GM06990 (cell line): ENCODE measurements around the gene NABP1.

Source experiments
- DNase-seq: peaks from one replicate; pipeline ENCODE4 v3.0.0-alpha.2; 2011; ENCODE audit not compliant: insufficient read length; ENCODE audit errors: extremely low read depth
- H3K27me3 ChIP-seq: replicated peaks from 2 replicates; pipeline ENCODE4 v1.6.0; 2011; ENCODE audit warnings: low read length; ENCODE audit not compliant: control insufficient read depth, insufficient read depth
- H3K36me3 ChIP-seq: 2 replicates; pipeline ENCODE4 v1.5.1; 2011; ENCODE audit warnings: low read length; ENCODE audit not compliant: control insufficient read depth, insufficient read depth
- H3K4me3 ChIP-seq: replicated peaks from 2 replicates; pipeline ENCODE4 v1.5.1; 2011; ENCODE audit warnings: low read depth, mild to moderate bottlenecking, control low read depth, low read length
- CTCF ChIP-seq: IDR thresholded peaks from 2 replicates; pipeline ENCODE4 v1.5.1; 2011; ENCODE audit warnings: low read length, control low read depth, mild to moderate bottlenecking, inconsistent platforms; ENCODE audit not compliant: insufficient read depth, poor library complexity, severe bottlenecking

The NABP1 gene

DNA sequence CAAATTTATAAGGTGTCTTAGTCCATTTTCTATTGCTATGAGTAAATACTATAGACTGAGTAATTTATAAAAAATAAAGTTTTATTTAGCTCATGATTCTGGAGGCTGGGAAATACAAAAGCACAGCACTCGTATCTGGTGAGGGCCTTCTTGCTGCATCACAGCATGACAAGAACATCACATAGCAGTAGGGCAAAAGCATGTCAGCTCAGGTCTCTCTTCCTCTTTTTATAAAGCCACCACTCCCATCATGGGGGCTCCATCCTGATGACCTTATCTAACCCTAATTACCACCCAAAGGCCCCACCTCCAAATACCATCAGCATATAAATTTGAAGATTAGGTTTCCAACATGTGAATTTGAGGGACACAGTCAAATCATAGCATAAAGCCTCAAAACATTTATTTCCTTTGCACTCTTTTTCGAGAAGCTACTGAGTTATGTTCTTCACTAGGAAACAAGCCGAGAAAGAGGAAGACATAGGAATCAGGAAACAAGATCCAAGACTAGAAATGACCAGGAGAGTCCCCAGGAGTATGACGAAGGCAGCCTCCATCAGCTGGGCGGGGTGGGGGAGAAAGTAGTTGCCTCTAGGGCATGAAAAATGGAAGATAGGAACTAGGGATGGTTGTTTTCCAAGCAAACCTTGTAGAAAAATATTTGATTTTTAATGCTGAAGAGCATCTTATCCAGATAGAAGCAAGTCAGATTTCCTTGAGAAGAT, 24.1 kb upstream of the NABP1 start:
- TF ChIP-seq CTCF, result no peak
- H3K27me3 ChIP-seq, result no peaks in the 10 kb centered on the region
- no peak for DNase-seq
- H3K4me3 ChIP-seq, result no peak overlapping the region
- H3K36me3 ChIP-seq, result no peaks in the 10 kb centered on the region

- DNase-seq, result no peak
- Histone ChIP-seq H3K4me3 (no peak overlapping the region), H3K36me3 (no peaks in the 10 kb centered on the region), H3K27me3 (no peaks in the 10 kb centered on the region)
- no peak for TF ChIP-seq CTCF
Measured at GRCh38 chr2:191656391-191656790, 21.5 kb upstream of the NABP1 start.

- no peaks in the 10 kb centered on the region for H3K36me3 ChIP-seq
- H3K4me3 ChIP-seq, result no peak overlapping the region
- H3K27me3 ChIP-seq, result no peaks in the 10 kb centered on the region
- no peak for TF ChIP-seq CTCF
- DNase-seq, result no peak
Measured at GRCh38 chr2:191656792-191657191, 21.1 kb upstream of the NABP1 start.

GRCh38 chr2:191657977-191658376, 20.0 kb upstream of the NABP1 start:
- no peaks in the 10 kb centered on the region for H3K36me3 ChIP-seq
- no peaks in the 10 kb centered on the region for H3K27me3 ChIP-seq
- TF ChIP-seq CTCF, result no peak
- no peak for DNase-seq
- no peak overlapping the region for H3K4me3 ChIP-seq

- H3K36me3 ChIP-seq, result no peaks in the 10 kb centered on the region
- TF ChIP-seq CTCF, result no peak
- no peak for DNase-seq
- no peak overlapping the region for H3K4me3 ChIP-seq
- H3K27me3 ChIP-seq, result no peaks in the 10 kb centered on the region
Measured at GRCh38 chr2:191659198-191659597, 18.7 kb upstream of the NABP1 start.

DNA sequence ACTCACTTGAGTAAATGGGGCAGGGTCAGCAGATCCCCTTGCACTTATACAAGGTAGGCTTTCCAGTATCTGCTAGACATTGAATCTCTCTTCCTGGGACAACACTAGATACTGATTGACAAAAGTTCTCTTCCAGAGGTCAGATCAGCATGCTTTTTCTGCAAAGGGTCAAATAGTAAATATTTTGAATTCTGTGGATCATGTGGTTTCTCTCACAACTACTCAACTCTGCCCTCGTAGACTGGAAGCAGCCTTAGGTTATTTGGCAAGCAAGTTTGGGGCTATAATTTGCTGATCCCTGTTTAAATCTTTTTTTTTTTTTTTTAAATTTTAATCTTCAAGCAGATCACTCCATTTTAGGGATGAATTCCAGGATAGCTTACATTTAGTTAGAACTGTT, 17.4 kb upstream of the NABP1 start:
- no peak for DNase-seq
- Histone ChIP-seq H3K36me3 (no peaks in the 10 kb centered on the region), H3K4me3 (no peak overlapping the region), H3K27me3 (no peaks in the 10 kb centered on the region)
- no peak for TF ChIP-seq CTCF
